ENCODE results near the gene TSHZ2.

The TSHZ2 gene

DNA sequence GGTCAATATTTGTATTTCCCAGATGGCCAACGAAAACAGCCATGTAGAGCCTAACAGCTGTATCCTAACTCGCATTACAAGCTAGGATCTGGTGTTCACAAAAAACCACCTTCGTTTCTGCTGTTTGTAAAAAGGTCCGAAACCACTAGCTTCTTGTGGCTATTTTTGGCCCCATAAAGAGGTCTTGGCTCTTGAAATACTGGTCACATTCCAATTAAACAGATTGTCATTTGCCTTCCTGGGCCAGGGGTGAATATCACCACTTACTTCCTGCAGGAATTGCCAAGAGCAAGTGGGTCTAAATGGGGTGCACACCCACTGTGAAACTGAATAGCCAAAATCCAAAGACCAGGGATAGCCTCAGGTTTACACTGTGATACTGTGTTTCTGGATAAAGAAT lies 48.2 kb downstream of the TSHZ2 start:
- TF ChIP-seq TAF1 (IDR thresholded peaks at IDR 0.05; ENCODE audit: low read depth): no peak
- TF ChIP-seq TEAD4 (IDR thresholded peaks at IDR 0.05): no peak
- TF ChIP-seq CEBPB (IDR thresholded peaks at IDR 0.05): no peak
- TF ChIP-seq ZBTB7A (IDR thresholded peaks at IDR 0.05; ENCODE audit: low read depth): no peak
- no peak for TF ChIP-seq YY1 (IDR thresholded peaks at IDR 0.05; ENCODE audit: low read depth)
- no peak for TF ChIP-seq CREB1 (IDR thresholded peaks at IDR 0.05; ENCODE audit: low read depth)

DNA sequence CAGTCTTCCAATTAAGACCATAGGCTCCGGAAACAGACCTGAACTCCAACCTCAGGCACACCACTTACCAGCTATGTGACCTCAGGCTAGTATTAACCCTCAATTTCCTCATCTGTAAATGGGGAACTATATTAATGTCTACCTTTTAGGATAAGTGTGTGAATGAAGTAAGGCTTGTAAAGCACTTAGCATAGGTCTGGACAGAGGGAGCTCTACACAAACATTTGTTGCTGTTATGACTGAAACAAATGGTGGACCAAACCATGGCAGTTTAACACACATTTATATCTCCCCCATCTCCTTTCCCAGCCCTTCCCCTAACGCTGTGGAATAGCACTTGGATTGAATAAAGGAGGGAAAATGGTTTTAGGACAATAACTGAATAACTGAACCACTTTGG lies 48.7 kb downstream of the TSHZ2 start:
- TF ChIP-seq, protein P1, sequence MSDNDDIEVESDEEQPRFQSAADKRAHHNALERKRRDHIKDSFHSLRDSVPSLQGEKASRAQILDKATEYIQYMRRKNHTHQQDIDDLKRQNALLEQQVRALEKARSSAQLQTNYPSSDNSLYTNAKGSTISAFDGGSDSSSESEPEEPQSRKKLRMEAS (IDR thresholded peaks at IDR 0.05): no peak
- TF ChIP-seq CEBPB (IDR thresholded peaks at IDR 0.05) (no peak), EGR1 (IDR thresholded peaks at IDR 0.05) (no peak), FOXM1 (IDR thresholded peaks at IDR 0.05; ENCODE audit: borderline replicate concordance, low read depth) (no peak)
- TF ChIP-seq, protein P2, sequence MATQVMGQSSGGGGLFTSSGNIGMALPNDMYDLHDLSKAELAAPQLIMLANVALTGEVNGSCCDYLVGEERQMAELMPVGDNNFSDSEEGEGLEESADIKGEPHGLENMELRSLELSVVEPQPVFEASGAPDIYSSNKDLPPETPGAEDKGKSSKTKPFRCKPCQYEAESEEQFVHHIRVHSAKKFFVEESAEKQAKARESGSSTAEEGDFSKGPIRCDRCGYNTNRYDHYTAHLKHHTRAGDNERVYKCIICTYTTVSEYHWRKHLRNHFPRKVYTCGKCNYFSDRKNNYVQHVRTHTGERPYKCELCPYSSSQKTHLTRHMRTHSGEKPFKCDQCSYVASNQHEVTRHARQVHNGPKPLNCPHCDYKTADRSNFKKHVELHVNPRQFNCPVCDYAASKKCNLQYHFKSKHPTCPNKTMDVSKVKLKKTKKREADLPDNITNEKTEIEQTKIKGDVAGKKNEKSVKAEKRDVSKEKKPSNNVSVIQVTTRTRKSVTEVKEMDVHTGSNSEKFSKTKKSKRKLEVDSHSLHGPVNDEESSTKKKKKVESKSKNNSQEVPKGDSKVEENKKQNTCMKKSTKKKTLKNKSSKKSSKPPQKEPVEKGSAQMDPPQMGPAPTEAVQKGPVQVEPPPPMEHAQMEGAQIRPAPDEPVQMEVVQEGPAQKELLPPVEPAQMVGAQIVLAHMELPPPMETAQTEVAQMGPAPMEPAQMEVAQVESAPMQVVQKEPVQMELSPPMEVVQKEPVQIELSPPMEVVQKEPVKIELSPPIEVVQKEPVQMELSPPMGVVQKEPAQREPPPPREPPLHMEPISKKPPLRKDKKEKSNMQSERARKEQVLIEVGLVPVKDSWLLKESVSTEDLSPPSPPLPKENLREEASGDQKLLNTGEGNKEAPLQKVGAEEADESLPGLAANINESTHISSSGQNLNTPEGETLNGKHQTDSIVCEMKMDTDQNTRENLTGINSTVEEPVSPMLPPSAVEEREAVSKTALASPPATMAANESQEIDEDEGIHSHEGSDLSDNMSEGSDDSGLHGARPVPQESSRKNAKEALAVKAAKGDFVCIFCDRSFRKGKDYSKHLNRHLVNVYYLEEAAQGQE (IDR thresholded peaks at IDR 0.05; ENCODE audit: low read depth): no peak

DNA sequence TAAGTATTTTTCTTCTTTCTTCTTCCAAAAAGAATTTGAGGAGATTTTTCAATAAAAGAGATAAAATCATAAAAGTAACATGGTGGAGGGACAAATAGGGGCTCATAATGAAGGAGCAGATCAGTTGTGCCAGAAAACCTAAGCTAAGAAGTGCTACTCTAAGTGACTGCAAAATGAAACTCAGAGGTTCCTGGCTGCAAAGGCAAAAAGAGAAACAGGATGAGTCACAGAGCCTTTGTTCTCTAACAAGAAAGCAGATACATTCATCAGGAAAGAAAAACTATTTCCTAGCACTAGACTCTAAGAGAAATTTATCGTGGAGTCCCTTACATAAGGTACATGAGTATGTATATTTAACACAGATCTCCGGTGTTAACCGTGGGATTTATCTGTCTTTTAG lies 49.8 kb downstream of the TSHZ2 start:
- TF ChIP-seq, protein P3, sequence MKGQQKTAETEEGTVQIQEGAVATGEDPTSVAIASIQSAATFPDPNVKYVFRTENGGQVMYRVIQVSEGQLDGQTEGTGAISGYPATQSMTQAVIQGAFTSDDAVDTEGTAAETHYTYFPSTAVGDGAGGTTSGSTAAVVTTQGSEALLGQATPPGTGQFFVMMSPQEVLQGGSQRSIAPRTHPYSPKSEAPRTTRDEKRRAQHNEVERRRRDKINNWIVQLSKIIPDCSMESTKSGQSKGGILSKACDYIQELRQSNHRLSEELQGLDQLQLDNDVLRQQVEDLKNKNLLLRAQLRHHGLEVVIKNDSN (IDR thresholded peaks at IDR 0.05): no peak
- TF ChIP-seq EP300 (IDR thresholded peaks at IDR 0.05; ENCODE audit: borderline replicate concordance) (no peak), ZBTB7A (IDR thresholded peaks at IDR 0.05; ENCODE audit: low read depth) (no peak), CREB1 (IDR thresholded peaks at IDR 0.05; ENCODE audit: low read depth) (no peak), NFIC (IDR thresholded peaks at IDR 0.05) (no peak), RAD21 (IDR thresholded peaks at IDR 0.05; ENCODE audit: low read depth) (no peak), TEAD4 (IDR thresholded peaks at IDR 0.05) (no peak), EGR1 (IDR thresholded peaks at IDR 0.05) (no peak), FOXM1 (IDR thresholded peaks at IDR 0.05; ENCODE audit: borderline replicate concordance, low read depth) (no peak), TAF1 (IDR thresholded peaks at IDR 0.05; ENCODE audit: low read depth) (no peak), TCF12 (IDR thresholded peaks at IDR 0.05; ENCODE audit: low read depth) (no peak), YY1 (IDR thresholded peaks at IDR 0.05; ENCODE audit: low read depth) (no peak), CEBPB (IDR thresholded peaks at IDR 0.05) (no peak)
- TF ChIP-seq, protein P1 (IDR thresholded peaks at IDR 0.05): no peak
- TF ChIP-seq, protein P2 (IDR thresholded peaks at IDR 0.05; ENCODE audit: low read depth): no peak

DNA sequence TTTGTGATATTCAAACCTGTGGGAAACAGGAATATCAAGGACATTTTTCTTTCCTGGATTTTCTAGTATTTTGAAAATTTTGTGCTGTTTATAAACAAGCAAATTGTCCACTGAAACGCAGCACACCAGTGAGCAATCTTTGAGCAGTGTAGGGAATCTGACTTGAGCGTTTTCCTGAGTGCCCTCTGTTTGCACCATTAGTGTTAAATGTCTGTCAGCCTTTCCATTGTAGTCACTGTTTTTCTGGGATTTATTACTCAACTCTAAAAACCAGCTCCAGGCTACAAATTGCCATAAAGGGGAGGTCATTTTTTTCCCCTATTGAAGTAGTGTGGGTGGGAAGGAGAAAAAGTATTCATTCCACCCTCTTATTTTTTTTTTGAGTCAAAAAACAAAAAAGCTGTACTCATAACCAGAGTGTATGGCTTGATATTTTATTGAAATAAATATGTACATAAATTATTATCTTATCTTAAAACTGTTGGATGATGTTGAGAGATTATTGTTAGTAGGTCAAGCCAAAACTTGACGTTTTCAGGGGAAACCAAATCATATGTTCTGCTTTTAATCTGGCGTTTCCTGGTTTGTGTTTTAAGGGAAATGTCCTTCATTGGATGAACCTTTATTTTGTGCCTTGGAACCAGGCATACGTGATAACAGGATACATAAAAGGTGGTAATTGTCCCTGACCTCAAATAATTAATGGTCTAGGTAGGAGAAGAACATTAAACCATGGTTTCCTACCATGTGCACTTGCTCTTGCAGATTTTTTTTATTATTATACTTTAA lies 51.8 kb downstream of the TSHZ2 start:
- TF ChIP-seq NFIC (IDR thresholded peaks at IDR 0.05): no peak
- TF ChIP-seq, protein P3 (IDR thresholded peaks at IDR 0.05): no peak
- no peak for TF ChIP-seq FOXM1 (IDR thresholded peaks at IDR 0.05; ENCODE audit: borderline replicate concordance, low read depth)
- TF ChIP-seq, protein P2 (IDR thresholded peaks at IDR 0.05; ENCODE audit: low read depth): no peak
- no peak for TF ChIP-seq EP300 (IDR thresholded peaks at IDR 0.05; ENCODE audit: borderline replicate concordance)
- TF ChIP-seq CREB1 (IDR thresholded peaks at IDR 0.05; ENCODE audit: low read depth): no peak
- no peak for TF ChIP-seq ZBTB7A (IDR thresholded peaks at IDR 0.05; ENCODE audit: low read depth)
- TF ChIP-seq TEAD4 (IDR thresholded peaks at IDR 0.05): no peak

DNA sequence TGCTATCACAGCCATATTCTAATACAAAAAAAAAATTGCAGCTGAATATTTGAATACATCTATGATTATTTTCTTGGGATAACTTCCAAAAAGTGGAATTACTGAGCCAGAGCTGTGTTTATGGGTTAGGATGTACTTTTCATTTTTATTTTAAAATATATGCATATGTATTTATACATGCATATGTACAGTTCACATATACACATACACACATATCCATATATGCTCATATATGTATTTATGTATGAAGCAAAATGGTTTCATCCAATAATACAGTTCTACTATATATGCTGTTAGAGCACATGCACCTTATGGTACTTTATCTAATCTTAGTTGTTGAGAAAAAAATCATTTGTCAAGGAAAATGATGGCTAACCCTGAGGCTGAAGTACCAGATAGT lies 54.9 kb downstream of the TSHZ2 start:
- TF ChIP-seq, protein P1 (IDR thresholded peaks at IDR 0.05): no peak
- TF ChIP-seq EP300 (IDR thresholded peaks at IDR 0.05; ENCODE audit: borderline replicate concordance) (no peak), EGR1 (IDR thresholded peaks at IDR 0.05) (no peak), CREB1 (IDR thresholded peaks at IDR 0.05; ENCODE audit: low read depth) (no peak), CEBPB (IDR thresholded peaks at IDR 0.05) (no peak)
- TF ChIP-seq, protein P3 (IDR thresholded peaks at IDR 0.05): no peak
- TF ChIP-seq, protein P2 (IDR thresholded peaks at IDR 0.05; ENCODE audit: low read depth): no peak

All from Ishikawa (cell line).